Measurements from ENCODE around the gene RBFA.

DNA sequence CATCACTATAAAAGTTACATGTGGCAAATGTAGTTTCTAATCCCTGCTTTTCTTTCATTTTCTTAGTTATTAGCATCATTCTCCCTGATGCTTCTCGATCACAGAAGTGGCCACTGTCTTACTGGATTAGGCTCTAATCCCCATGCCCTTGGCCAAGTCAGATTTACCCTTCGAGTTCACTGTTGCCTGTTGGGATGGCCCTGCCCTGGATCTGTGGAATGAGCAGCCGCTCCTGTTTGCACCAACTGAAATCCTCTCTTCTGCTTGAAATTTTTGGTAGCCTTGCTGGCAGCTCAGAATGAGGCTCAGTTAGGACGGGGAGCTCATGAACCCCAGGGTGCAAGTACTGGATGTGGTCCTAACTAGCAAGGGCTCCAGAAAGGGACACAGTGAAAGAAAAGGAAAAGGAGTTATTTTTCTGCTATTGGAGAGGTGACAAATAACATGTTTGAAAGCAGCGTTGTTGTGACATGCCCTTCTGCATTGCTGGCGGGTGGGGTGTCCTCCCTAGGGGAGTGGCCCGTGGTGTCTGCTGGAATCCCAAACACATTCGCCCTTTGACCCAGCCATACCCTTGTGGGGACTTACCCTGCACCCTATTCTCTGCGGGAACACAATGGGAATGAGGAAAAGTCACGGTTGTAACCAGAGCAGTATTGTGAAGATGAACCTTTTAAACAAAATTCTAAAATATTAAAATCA is 34.5 kb downstream of the RBFA start:
- TF ChIP-seq, protein P1, sequence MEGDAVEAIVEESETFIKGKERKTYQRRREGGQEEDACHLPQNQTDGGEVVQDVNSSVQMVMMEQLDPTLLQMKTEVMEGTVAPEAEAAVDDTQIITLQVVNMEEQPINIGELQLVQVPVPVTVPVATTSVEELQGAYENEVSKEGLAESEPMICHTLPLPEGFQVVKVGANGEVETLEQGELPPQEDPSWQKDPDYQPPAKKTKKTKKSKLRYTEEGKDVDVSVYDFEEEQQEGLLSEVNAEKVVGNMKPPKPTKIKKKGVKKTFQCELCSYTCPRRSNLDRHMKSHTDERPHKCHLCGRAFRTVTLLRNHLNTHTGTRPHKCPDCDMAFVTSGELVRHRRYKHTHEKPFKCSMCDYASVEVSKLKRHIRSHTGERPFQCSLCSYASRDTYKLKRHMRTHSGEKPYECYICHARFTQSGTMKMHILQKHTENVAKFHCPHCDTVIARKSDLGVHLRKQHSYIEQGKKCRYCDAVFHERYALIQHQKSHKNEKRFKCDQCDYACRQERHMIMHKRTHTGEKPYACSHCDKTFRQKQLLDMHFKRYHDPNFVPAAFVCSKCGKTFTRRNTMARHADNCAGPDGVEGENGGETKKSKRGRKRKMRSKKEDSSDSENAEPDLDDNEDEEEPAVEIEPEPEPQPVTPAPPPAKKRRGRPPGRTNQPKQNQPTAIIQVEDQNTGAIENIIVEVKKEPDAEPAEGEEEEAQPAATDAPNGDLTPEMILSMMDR (IDR thresholded peaks at IDR 0.05): no peak
- TF ChIP-seq POLR2AphosphoS5 (IDR thresholded peaks at IDR 0.05): no peak
- no peak for TF ChIP-seq POLR2A (IDR thresholded peaks at IDR 0.05)
